PC-9 (cell line): ENCODE data around the gene IGFBP2.

ENCODE experiments used
- EZH2 ChIP-seq: fragments of 200-600 bp; sonication (generic); IDR thresholded peaks from 2 replicates; pipeline ENCODE4 v1.8.0; 2017; ENCODE audit warnings: antibody characterized with exemption, low read depth
- TF ChIP-seq, protein P1 (sequence below): fragments of 200-600 bp; sonication (generic); conservative IDR thresholded peaks from 2 replicates; pipeline ENCODE4 v1.6.1; 2017; ENCODE audit warnings: mixed run types, antibody characterized with exemption, mild to moderate bottlenecking, moderate library complexity

- TF ChIP-seq, protein P1, sequence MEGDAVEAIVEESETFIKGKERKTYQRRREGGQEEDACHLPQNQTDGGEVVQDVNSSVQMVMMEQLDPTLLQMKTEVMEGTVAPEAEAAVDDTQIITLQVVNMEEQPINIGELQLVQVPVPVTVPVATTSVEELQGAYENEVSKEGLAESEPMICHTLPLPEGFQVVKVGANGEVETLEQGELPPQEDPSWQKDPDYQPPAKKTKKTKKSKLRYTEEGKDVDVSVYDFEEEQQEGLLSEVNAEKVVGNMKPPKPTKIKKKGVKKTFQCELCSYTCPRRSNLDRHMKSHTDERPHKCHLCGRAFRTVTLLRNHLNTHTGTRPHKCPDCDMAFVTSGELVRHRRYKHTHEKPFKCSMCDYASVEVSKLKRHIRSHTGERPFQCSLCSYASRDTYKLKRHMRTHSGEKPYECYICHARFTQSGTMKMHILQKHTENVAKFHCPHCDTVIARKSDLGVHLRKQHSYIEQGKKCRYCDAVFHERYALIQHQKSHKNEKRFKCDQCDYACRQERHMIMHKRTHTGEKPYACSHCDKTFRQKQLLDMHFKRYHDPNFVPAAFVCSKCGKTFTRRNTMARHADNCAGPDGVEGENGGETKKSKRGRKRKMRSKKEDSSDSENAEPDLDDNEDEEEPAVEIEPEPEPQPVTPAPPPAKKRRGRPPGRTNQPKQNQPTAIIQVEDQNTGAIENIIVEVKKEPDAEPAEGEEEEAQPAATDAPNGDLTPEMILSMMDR, result peak; percentile 67
- TF ChIP-seq EZH2, result no peak
Observed at GRCh38 chr2:216696751-216697560, 63.7 kb downstream of the IGFBP2 start.
